ENCODE results near the gene PHF14. TPM values are rescaled to one million over a fixed set of nuclear protein-coding genes. Genes with fewer than 3 reads are reported as not detected.

The PHF14 gene
- total RNA-seq, 1 experiment from 2014 or later: 50.8 TPM

GRCh38 chr7:11155883-11156282 is 182.2 kb downstream of the PHF14 start:
- no peak for TF ChIP-seq CTCF (conservative IDR thresholded peaks at IDR 0.05)
- no peaks in the 10 kb centered on the region for H3K4me1 ChIP-seq (ENCODE audit: insufficient read depth, low read length)
- H3K18ac ChIP-seq (ENCODE audit: insufficient read length, low read depth, low read length): no peak overlapping the region
- no peak overlapping the region for H2BK120ac ChIP-seq (ENCODE audit: low read depth, low read length, poor library complexity, severe bottlenecking)
- no peaks in the 10 kb centered on the region for H3K79me1 ChIP-seq (ENCODE audit: insufficient read depth, low read depth, low read length, poor library complexity, severe bottlenecking)
- H2BK15ac ChIP-seq (ENCODE audit: low read depth, low read length): no peak overlapping the region
- H3K9ac ChIP-seq (ENCODE audit: extremely low read depth, insufficient read length, low read length): no peak overlapping the region
- Mint-ChIP-seq H3K4me1 (no peaks in the 10 kb centered on the region), H3K27me3 (ENCODE audit: low read depth) (no peaks in the 10 kb centered on the region), H3K27ac (no peak overlapping the region), H3K36me3 (ENCODE audit: insufficient read depth in 1 of 3, low read depth in 3 of 3) (no peaks in the 10 kb centered on the region), H3K4me3 (no peak overlapping the region), H3K9me3 (no peaks in the 10 kb centered on the region)
- H3K4me2 ChIP-seq (ENCODE audit: insufficient read depth, insufficient read length, low read length): no peak overlapping the region
- no peak overlapping the region for H3K14ac ChIP-seq (ENCODE audit: insufficient read depth, low read length)
- H4K5ac ChIP-seq (ENCODE audit: insufficient read length, low read depth, low read length): no peak overlapping the region
- no peak overlapping the region for H3K23ac ChIP-seq (ENCODE audit: insufficient read length, low read depth, low read length)
- H4K20me1 ChIP-seq (ENCODE audit: control insufficient read depth, insufficient read depth, insufficient read length): no peaks in the 10 kb centered on the region
- H2BK5ac ChIP-seq (ENCODE audit: insufficient read length, low read length): no peak overlapping the region
- no peak overlapping the region for H2AFZ ChIP-seq (ENCODE audit: low read length)
- no peaks in the 10 kb centered on the region for H3K23me2 ChIP-seq (ENCODE audit: insufficient read length, low read depth, low read length, poor library complexity, severe bottlenecking)
- H2AK5ac ChIP-seq (ENCODE audit: insufficient read length, low read length): no peak overlapping the region
- H3K27me3 ChIP-seq (ENCODE audit: insufficient read depth, low read length): no peaks in the 10 kb centered on the region
- no peak for DNase-seq
- no peak overlapping the region for H3K56ac ChIP-seq (ENCODE audit: insufficient read length, low read depth, low read length)
- H3K4ac ChIP-seq (ENCODE audit: low read depth, low read length): no peak overlapping the region
- H3K79me2 ChIP-seq (ENCODE audit: insufficient read depth, low read length): no peaks in the 10 kb centered on the region
- WGBS (ENCODE audit: extremely low coverage, insufficient read length, low lambda C conversion rate): no CpG with 5 or more reads among the region's 1 CpG
- H3T11ph ChIP-seq (ENCODE audit: low read length): no peak overlapping the region
- H3K27ac ChIP-seq (ENCODE audit: insufficient read length, low read depth, low read length): no peak overlapping the region
- H4K8ac ChIP-seq (replicated peaks; ENCODE audit: insufficient read length, low read depth, low read length): no peak overlapping the region
- H3K9me3 ChIP-seq (ENCODE audit: control insufficient read depth, low read depth, low read length): no peaks in the 10 kb centered on the region
- H2BK20ac ChIP-seq (ENCODE audit: low read depth, low read length, poor library complexity, severe bottlenecking): no peak overlapping the region
- no peak overlapping the region for H4K91ac ChIP-seq (ENCODE audit: insufficient read length, low read depth, low read length)
- H2BK12ac ChIP-seq (ENCODE audit: insufficient read length, low read depth, low read length): no peak overlapping the region

Data from H9 (cell line).